ENCODE measurements around the gene LMF2. TPM values are rescaled to one million over a fixed set of nuclear protein-coding genes. Genes with fewer than 3 reads are reported as not detected.

LMF2 gene
- total and polyA plus RNA-seq, 7 experiments from 2014 or later, result 15.0 to 133 (median 114) TPM

DNA sequence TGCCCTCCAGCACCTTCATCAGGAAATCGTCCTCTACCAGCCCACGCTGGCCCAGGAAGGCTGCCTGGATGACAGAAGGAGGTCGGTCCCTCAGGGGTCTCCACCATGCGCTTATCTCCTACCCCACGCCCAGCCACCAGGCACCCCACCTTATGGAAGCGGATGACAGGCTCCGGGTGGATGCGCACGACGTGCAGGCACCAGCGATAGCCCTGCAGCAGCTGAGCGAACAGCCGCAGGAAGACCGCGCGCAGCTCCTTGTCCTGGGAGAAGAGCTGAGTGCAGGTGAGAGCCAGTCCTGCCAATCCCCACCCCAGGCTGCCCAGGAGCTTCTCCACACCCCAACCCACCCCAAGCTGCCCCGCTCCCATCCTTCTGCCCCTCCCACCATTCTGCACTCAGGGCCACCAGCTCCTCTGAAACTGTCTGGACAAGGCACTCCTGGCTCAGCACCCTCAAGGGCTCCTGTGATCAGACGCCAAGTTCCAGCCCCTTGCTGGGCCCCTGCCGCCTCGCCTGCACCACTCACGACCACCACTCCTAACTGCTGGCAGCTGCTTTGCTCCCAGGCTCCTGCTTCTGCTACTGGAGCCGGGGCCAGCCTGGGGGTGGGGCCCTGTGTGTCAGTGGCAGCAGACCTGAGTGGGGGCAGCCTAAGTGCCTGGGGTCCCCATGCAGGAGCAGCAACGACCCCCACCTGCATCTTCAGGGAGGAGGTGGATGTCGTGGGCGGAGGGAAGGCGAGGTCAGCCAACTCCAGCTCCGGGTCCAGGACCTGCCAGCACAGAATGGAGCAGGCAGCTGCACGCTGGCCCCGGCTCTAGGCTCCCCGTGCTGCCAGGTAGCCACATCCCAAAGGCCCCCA is 42.2 kb downstream of the LMF2 start:
- Histone ChIP-seq H3K4me1 (ENCODE audit: control insufficient read depth in 2 of 2, insufficient read depth in 2 of 2, low read length in 2 of 2) (peaks cover 17 to 22% of the 10 kb centered on the region in 2 donors), H3K27me3 (ENCODE audit: control insufficient read depth in 2 of 2, insufficient read depth in 2 of 2, low read length in 2 of 2) (no peaks in the 10 kb centered on the region), H3K4me3 (ENCODE audit: low read length) (no peak overlapping the region), H3K9me3 (ENCODE audit: control insufficient read depth in 2 of 3, low read length in 3 of 3) (no peaks in the 10 kb centered on the region), H3K27ac (ENCODE audit: low read depth, low read length) (no peak overlapping the region), H3K36me3 (ENCODE audit: control insufficient read depth in 2 of 3, insufficient read depth in 3 of 3, low read length in 3 of 3) (peaks cover 9 to 86% (median 29%) of the 10 kb centered on the region in 3 experiments)
- Mint-ChIP-seq H3K9me3 (no peaks in the 10 kb centered on the region), H3K27me3 (no peaks in the 10 kb centered on the region), H3K36me3 (peaks cover 0 to 23% (median 9%) of the 10 kb centered on the region in 5 donors), H3K4me3 (no peak overlapping the region), H3K27ac (no peak overlapping the region), H3K4me1 (peaks cover 12 to 33% (median 26%) of the 10 kb centered on the region in 7 donors)
- ChIA-PET CTCF (interaction anchor here (2.4 kb wide), 1 partner anchor 33 kb away, joined by 6 read pairs; no protein-coding TSS in a partner anchor), POLR2A (interaction anchor here (0.7 to 1.3 kb wide), 2 partner anchors 33 to 60 kb away, joined by 3 to 4 read pairs; partner anchors contain the start of gene SCO2)
- intact Hi-C loops (cut with micrococcal nuclease), result no loop called here
- no peak for ATAC-seq
- DNase-seq, result no peak

DNA sequence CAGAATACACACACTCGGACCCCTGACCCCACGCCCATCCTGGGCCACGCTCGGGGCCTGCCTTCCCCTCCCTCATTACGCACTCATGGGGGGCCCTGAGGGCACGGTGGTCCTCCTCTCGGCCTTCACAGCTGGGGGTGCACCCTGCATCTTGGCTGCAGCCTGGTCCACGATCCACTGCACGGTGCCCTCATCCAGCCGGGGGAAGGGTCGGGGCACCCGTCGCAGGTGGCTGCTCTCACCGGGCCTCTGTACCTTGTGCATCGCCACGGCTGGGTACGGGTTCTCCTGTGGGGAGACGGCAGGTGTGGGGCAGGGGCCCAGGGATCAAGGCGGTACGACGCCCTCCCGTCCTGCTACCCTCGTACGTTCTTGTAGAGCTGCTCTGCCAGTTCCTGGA is 43.1 kb downstream of the LMF2 start:
- peaks cover 11 to 15% of the 10 kb centered on the region in 2 donors for H3K4me1 ChIP-seq (ENCODE audit: control insufficient read depth in 2 of 2, insufficient read depth in 2 of 2, low read length in 2 of 2)
- Mint-ChIP-seq H3K27ac (no peak overlapping the region), H3K4me1 (peaks cover 9 to 25% (median 17%) of the 10 kb centered on the region in 7 donors), H3K27me3 (no peaks in the 10 kb centered on the region), H3K36me3 (peaks cover 0 to 25% (median 9%) of the 10 kb centered on the region in 5 donors), H3K9me3 (no peaks in the 10 kb centered on the region), H3K4me3 (no peak overlapping the region)
- ChIA-PET CTCF (interaction anchor here (2.4 kb wide), 1 partner anchor 33 kb away, joined by 6 read pairs; no protein-coding TSS in a partner anchor), POLR2A (interaction anchor here (1.2 kb wide), 1 partner anchor 61 kb away, joined by 3 read pairs; the partner anchor contains the start of gene SCO2)
- no peak overlapping the region for H3K4me3 ChIP-seq (ENCODE audit: low read length)
- no peaks in the 10 kb centered on the region for H3K27me3 ChIP-seq (ENCODE audit: control insufficient read depth in 2 of 2, insufficient read depth in 2 of 2, low read length in 2 of 2)
- H3K27ac ChIP-seq (ENCODE audit: low read depth, low read length), result no peak overlapping the region
- no peak for DNase-seq
- intact Hi-C loops (cut with micrococcal nuclease), result no loop called here
- peaks cover 9 to 95% (median 29%) of the 10 kb centered on the region in 3 experiments for H3K36me3 ChIP-seq (ENCODE audit: control insufficient read depth in 2 of 3, insufficient read depth in 3 of 3, low read length in 3 of 3)
- ATAC-seq, result no peak
- H3K9me3 ChIP-seq (ENCODE audit: control insufficient read depth in 2 of 3, low read length in 3 of 3), result no peaks in the 10 kb centered on the region

DNA sequence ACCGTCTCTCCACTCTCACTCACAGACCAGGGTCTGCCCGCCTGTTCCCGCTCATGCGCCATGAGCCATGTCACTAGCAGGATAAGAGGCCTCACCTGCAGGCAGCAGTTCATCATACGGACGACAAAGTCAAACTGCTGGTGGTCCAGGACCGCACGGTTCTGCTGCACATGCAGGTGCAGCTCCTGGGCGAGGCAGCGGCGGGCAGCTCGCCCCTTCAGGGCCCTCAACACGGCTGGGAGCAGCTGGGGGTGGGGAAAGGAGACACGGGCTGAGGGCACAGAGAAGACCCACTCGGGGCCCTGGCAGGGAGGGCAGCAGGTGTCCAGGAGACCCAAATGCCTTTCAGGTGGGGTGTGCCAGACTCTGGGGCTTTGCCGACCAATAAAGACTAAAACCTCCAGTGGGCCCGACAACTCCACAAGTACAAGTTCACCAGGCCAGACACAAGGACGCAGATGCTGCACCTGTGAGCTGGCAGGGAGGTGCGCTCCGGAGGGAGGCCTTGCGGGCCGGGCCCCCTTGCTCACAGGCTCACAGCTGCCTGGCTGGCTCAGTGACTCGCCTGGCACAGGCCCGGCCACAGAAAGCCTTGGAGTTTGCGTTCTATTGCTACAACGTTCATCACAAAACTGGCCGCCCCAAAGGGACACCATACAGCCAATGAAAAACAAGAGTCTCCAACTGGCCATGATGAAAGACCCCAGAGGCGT is 44.2 kb downstream of the LMF2 start:
- intact Hi-C loops (cut with micrococcal nuclease), result no loop called here
- Mint-ChIP-seq H3K27me3 (no peaks in the 10 kb centered on the region), H3K4me3 (no peak overlapping the region)

DNA sequence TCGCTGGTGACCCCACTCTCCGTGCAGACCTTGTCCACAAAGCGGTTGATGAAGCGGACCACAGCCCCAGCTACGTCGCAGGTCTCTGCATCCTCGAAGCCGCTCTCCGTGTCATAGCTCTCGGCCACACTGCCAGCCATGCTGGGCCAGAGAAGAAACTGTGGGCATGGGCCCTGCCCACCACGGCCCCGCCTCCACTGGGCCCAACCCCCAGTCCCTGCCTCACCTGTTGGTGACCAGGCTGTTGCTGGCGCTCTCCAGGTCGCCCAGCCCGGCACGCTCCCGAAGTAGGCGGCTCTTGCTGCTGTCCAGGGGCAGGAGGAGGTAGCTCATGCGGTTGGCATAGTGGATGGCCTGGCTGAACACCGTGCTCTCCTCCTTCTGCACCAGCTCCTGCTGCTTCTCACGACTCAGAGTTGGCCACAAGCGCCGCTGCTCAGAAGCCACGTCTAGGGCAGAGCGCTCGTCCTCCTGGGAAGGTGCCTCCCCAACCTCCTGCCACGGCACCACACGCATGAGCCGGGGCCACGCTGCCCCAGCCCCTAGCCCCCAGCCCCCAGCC is 45.4 kb downstream of the LMF2 start:
- Histone ChIP-seq H3K27me3 (ENCODE audit: control insufficient read depth in 2 of 2, insufficient read depth in 2 of 2, low read length in 2 of 2) (no peaks in the 10 kb centered on the region), H3K4me1 (ENCODE audit: control insufficient read depth in 2 of 2, insufficient read depth in 2 of 2, low read length in 2 of 2) (no peaks in the 10 kb centered on the region), H3K36me3 (ENCODE audit: control insufficient read depth in 2 of 3, insufficient read depth in 3 of 3, low read length in 3 of 3) (peaks cover 9 to 100% (median 33%) of the 10 kb centered on the region in 3 experiments), H3K4me3 (ENCODE audit: low read length) (no peak overlapping the region), H3K27ac (ENCODE audit: low read depth, low read length) (no peak overlapping the region), H3K9me3 (ENCODE audit: control insufficient read depth in 2 of 3, low read length in 3 of 3) (no peaks in the 10 kb centered on the region)
- POLR2A ChIA-PET, result interaction anchor here (0.6 kb wide), 1 partner anchor 154 kb away, joined by 3 read pairs; no protein-coding TSS in a partner anchor
- intact Hi-C loops (cut with micrococcal nuclease), result no loop called here
- CTCF ChIA-PET, result no interaction called here
- H3K36me3 Mint-ChIP-seq, result peaks cover 0 to 34% (median 14%) of the 10 kb centered on the region in 5 donors
- no peak overlapping the region for H3K27ac Mint-ChIP-seq
- H3K4me3 Mint-ChIP-seq, result no peak overlapping the region
- ATAC-seq (no peak), DNase-seq (no peak)
- no peaks in the 10 kb centered on the region for H3K27me3 Mint-ChIP-seq
- H3K9me3 Mint-ChIP-seq, result no peaks in the 10 kb centered on the region
- peaks cover 5 to 17% (median 6%) of the 10 kb centered on the region in 7 donors for H3K4me1 Mint-ChIP-seq

More for the DNA sequence above, 44.2 kb downstream of the LMF2 start:
- no peaks in the 10 kb centered on the region for H3K9me3 Mint-ChIP-seq
- ATAC-seq, result no peak
- H3K9me3 ChIP-seq (ENCODE audit: control insufficient read depth in 2 of 3, low read length in 3 of 3), result no peaks in the 10 kb centered on the region
- H3K27me3 ChIP-seq (ENCODE audit: control insufficient read depth in 2 of 2, insufficient read depth in 2 of 2, low read length in 2 of 2), result no peaks in the 10 kb centered on the region
- POLR2A ChIA-PET, result interaction anchor here (1.2 kb wide), 1 partner anchor 63 kb away, joined by 3 read pairs; the partner anchor contains the start of gene SCO2
- CTCF ChIA-PET, result interaction anchor here (1.0 kb wide), 1 partner anchor 158 kb away, joined by 4 read pairs; no protein-coding TSS in a partner anchor
- H3K4me3 ChIP-seq (ENCODE audit: low read length), result no peak overlapping the region
- H3K36me3 Mint-ChIP-seq, result peaks cover 0 to 28% (median 12%) of the 10 kb centered on the region in 5 donors
- H3K27ac ChIP-seq (ENCODE audit: low read depth, low read length), result no peak overlapping the region
- H3K27ac Mint-ChIP-seq, result peak overlapping the region in 2 of 9 donors; percentile 33 to 64
- H3K4me1 ChIP-seq (ENCODE audit: control insufficient read depth in 2 of 2, insufficient read depth in 2 of 2, low read length in 2 of 2), result peaks cover 0 to 4% of the 10 kb centered on the region in 2 donors
- H3K4me1 Mint-ChIP-seq, result peaks cover 3 to 14% (median 7%) of the 10 kb centered on the region in 7 donors
- peaks cover 9 to 99% (median 29%) of the 10 kb centered on the region in 3 experiments for H3K36me3 ChIP-seq (ENCODE audit: control insufficient read depth in 2 of 3, insufficient read depth in 3 of 3, low read length in 3 of 3)
- no peak for DNase-seq

DNA sequence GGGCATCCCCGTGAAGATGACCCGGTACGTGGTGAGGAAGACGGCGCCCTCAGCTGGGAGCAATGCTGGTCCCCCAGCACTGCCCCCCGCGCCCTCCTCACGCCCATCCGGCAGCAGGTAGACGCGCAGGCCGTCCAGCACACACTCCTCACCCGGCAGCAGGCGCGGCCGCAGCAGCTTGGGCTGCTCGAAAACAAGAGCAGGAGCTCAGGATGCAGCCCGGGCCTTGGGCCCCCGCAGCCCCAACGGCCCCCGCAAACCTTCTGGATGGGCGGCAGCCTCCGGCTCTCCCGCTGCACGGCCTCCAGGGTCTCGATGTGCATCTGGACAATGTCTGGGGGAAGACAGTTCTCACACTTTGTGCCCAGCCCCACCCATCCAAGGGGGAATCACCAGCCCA is 46.0 kb downstream of the LMF2 start:
- peaks cover 0 to 12% (median 2%) of the 10 kb centered on the region in 7 donors for H3K4me1 Mint-ChIP-seq
- ATAC-seq (no peak), DNase-seq (no peak)
- Histone ChIP-seq H3K9me3 (ENCODE audit: control insufficient read depth in 2 of 3, low read length in 3 of 3) (no peaks in the 10 kb centered on the region), H3K27me3 (ENCODE audit: control insufficient read depth in 2 of 2, insufficient read depth in 2 of 2, low read length in 2 of 2) (no peaks in the 10 kb centered on the region), H3K4me1 (ENCODE audit: control insufficient read depth in 2 of 2, insufficient read depth in 2 of 2, low read length in 2 of 2) (no peaks in the 10 kb centered on the region), H3K4me3 (ENCODE audit: low read length) (no peak overlapping the region), H3K27ac (ENCODE audit: low read depth, low read length) (no peak overlapping the region), H3K36me3 (ENCODE audit: control insufficient read depth in 2 of 3, insufficient read depth in 3 of 3, low read length in 3 of 3) (peaks cover 9 to 100% (median 35%) of the 10 kb centered on the region in 3 experiments)
- H3K27ac Mint-ChIP-seq, result no peak overlapping the region
- H3K36me3 Mint-ChIP-seq, result peaks cover 0 to 29% (median 10%) of the 10 kb centered on the region in 5 donors
- POLR2A ChIA-PET, result interaction anchor here (0.6 kb wide), 1 partner anchor 154 kb away, joined by 3 read pairs; no protein-coding TSS in a partner anchor
- intact Hi-C loops (cut with micrococcal nuclease), result no loop called here
- CTCF ChIA-PET, result no interaction called here
- H3K9me3 Mint-ChIP-seq, result no peaks in the 10 kb centered on the region
- no peak overlapping the region for H3K4me3 Mint-ChIP-seq
- H3K27me3 Mint-ChIP-seq, result no peaks in the 10 kb centered on the region

DNA sequence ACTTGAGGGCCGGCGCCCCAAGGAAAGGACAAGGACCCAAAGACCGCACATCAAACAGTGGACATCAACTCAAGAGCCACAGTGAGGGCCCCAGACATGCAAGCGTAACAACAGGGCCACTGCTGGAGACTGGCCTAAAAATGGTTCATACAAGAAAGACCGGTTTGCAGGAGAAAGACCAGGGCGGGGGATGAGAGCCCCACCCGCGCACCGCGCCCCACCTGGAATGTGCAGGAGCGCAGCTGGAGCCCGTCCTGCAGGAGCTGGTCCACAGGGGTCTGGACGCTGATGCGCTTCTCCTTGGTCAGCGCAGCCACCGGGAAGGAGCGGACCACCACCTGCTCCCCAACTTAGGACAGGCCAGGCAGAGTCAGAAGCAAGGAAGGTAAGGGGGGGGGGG is 46.6 kb downstream of the LMF2 start:
- Histone ChIP-seq H3K27ac (ENCODE audit: low read depth, low read length) (no peak overlapping the region), H3K27me3 (ENCODE audit: control insufficient read depth in 2 of 2, insufficient read depth in 2 of 2, low read length in 2 of 2) (no peaks in the 10 kb centered on the region), H3K4me1 (ENCODE audit: control insufficient read depth in 2 of 2, insufficient read depth in 2 of 2, low read length in 2 of 2) (no peaks in the 10 kb centered on the region), H3K9me3 (ENCODE audit: control insufficient read depth in 2 of 3, low read length in 3 of 3) (no peaks in the 10 kb centered on the region), H3K4me3 (ENCODE audit: low read length) (no peak overlapping the region), H3K36me3 (ENCODE audit: control insufficient read depth in 2 of 3, insufficient read depth in 3 of 3, low read length in 3 of 3) (peaks cover 9 to 99% (median 35%) of the 10 kb centered on the region in 3 experiments)
- no peaks in the 10 kb centered on the region for H3K27me3 Mint-ChIP-seq
- no peaks in the 10 kb centered on the region for H3K9me3 Mint-ChIP-seq
- DNase-seq (no peak), ATAC-seq (no peak)
- H3K4me1 Mint-ChIP-seq, result peaks cover 0 to 11% (median 2%) of the 10 kb centered on the region in 7 donors
- CTCF ChIA-PET, result interaction anchor here (0.9 to 1.1 kb wide), 2 partner anchors 34 to 37 kb away, joined by 3 read pairs; no protein-coding TSS in a partner anchor
- peak overlapping the region in 1 of 9 donors; percentile 52 for H3K27ac Mint-ChIP-seq
- H3K36me3 Mint-ChIP-seq, result peaks cover 0 to 28% (median 10%) of the 10 kb centered on the region in 5 donors
- intact Hi-C loops (cut with micrococcal nuclease), result no loop called here
- POLR2A ChIA-PET, result interaction anchor here (0.6 kb wide), 1 partner anchor 39 kb away, joined by 3 read pairs; no protein-coding TSS in a partner anchor
- H3K4me3 Mint-ChIP-seq, result no peak overlapping the region

Data from naive thymus-derived CD4-positive, alpha-beta T cell (primary cell).